HepG2 (cell line): ENCODE data around the gene NKPD1. TPM values are rescaled to one million over a fixed set of nuclear protein-coding genes. Genes with fewer than 3 reads are reported as not detected.
A peak's percentile ranks its signal among the peaks of the same experiment; 100 is the strongest.

Source experiments
- CSRNP1 ChIP-seq: sonication (generic); formaldehyde crosslinking; IDR thresholded peaks from 2 replicates; pipeline ENCODE4 v1.8.1; 2023; ENCODE audit warnings: mild to moderate bottlenecking, missing genetic modification reagents
- HES4 ChIP-seq: sonication (generic); formaldehyde crosslinking; IDR thresholded peaks from 2 replicates; pipeline ENCODE4 v1.9.0; 2021; ENCODE audit warnings: mild to moderate bottlenecking, missing genetic modification reagents, borderline replicate concordance
- JUN ChIP-seq: sonication (generic); formaldehyde crosslinking; IDR thresholded peaks from 2 replicates; pipeline ENCODE4 v1.4.0; 2020; ENCODE audit warnings: mild to moderate bottlenecking, missing genetic modification reagents
- MLXIP ChIP-seq: sonication (generic); formaldehyde crosslinking; IDR thresholded peaks from 2 replicates; pipeline ENCODE4 v1.9.0; 2021; ENCODE audit warnings: missing genetic modification reagents, borderline replicate concordance
- RAD21 ChIP-seq: fragments of 450-650 bp; formaldehyde crosslinking; IDR thresholded peaks from 2 replicates; pipeline ENCODE4 v1.5.0; 2020; ENCODE audit warnings: mild to moderate bottlenecking
- RARG ChIP-seq: sonication (generic); formaldehyde crosslinking; IDR thresholded peaks from 2 replicates; pipeline ENCODE4 v1.4.0; 2020; ENCODE audit warnings: low read depth, mild to moderate bottlenecking, missing genetic modification reagents
- RELA ChIP-seq: sonication (generic); formaldehyde crosslinking; IDR thresholded peaks from 2 replicates; pipeline ENCODE4 v1.4.0; 2020; ENCODE audit warnings: missing genetic modification reagents
- SMAD9 ChIP-seq: sonication (generic); formaldehyde crosslinking; IDR thresholded peaks from 2 replicates; pipeline ENCODE4 v1.5.1; 2020; ENCODE audit warnings: mild to moderate bottlenecking, missing genetic modification reagents
- SNAI1 ChIP-seq: sonication (generic); formaldehyde crosslinking; IDR thresholded peaks from 2 replicates; pipeline ENCODE4 v1.5.0; 2020; ENCODE audit warnings: mild to moderate bottlenecking, missing genetic modification reagents, borderline replicate concordance
- SUZ12 ChIP-seq: fragments of 150-350 bp; IDR thresholded peaks from 2 replicates; pipeline ENCODE4 v1.6.1; 2014; ENCODE audit warnings: low read depth, low read length
- ZBTB33 ChIP-seq: sonication (generic); formaldehyde crosslinking; IDR thresholded peaks from 2 replicates; pipeline ENCODE4 v1.4.0; 2020; ENCODE audit warnings: missing genetic modification reagents
- ZFAT ChIP-seq: sonication (generic); formaldehyde crosslinking; conservative IDR thresholded peaks from 2 replicates; pipeline ENCODE4 v1.8.1; 2023; ENCODE audit warnings: missing genetic modification reagents, inconsistent platforms
- ZFX ChIP-seq: sonication (generic); formaldehyde crosslinking; IDR thresholded peaks from 2 replicates; pipeline ENCODE4 v1.4.0; 2020; ENCODE audit warnings: mild to moderate bottlenecking, low read depth, missing genetic modification reagents, moderate library complexity
- ZFYVE20 ChIP-seq: sonication (generic); formaldehyde crosslinking; IDR thresholded peaks from 2 replicates; pipeline ENCODE4 v1.8.0; 2023; ENCODE audit warnings: low read depth, mild to moderate bottlenecking, moderate library complexity, missing genetic modification reagents, borderline replicate concordance
- ZNF317 ChIP-seq: sonication (generic); formaldehyde crosslinking; IDR thresholded peaks from 2 replicates; pipeline ENCODE4 v1.5.0; 2020; ENCODE audit warnings: mild to moderate bottlenecking, missing genetic modification reagents
- ZNF446 ChIP-seq: sonication (generic); formaldehyde crosslinking; IDR thresholded peaks from 2 replicates; pipeline ENCODE4 v1.5.0; 2020; ENCODE audit warnings: mild to moderate bottlenecking, missing genetic modification reagents
- ZNF510 ChIP-seq: sonication (generic); formaldehyde crosslinking; IDR thresholded peaks from 2 replicates; pipeline ENCODE4 v1.4.0; 2020; ENCODE audit warnings: low read depth, mild to moderate bottlenecking, missing genetic modification reagents
- ZNF549 ChIP-seq: sonication (generic); formaldehyde crosslinking; IDR thresholded peaks from 2 replicates; pipeline ENCODE4 v1.5.0; 2020; ENCODE audit warnings: missing genetic modification reagents
- ZNF784 ChIP-seq: sonication (generic); formaldehyde crosslinking; IDR thresholded peaks from 2 replicates; pipeline ENCODE4 v1.5.1; 2020; ENCODE audit warnings: missing genetic modification reagents, mild to moderate bottlenecking, borderline replicate concordance
- ZNF800 ChIP-seq: sonication (generic); formaldehyde crosslinking; IDR thresholded peaks from 2 replicates; pipeline ENCODE4 v1.4.0; 2020; ENCODE audit warnings: missing genetic modification reagents
- polyA plus RNA-seq, 8 experiments: library from polyadenylated mRNA; depleted of rRNA in 3 of 8; stranded (reverse) in 7 of 8; unstranded in 1 of 8; fragments of >200 nt; fragmentation: Illumina TruSeq in 4 of 8; extraction: Trizol in 4 of 8; gene quantifications; 2 replicates each; pipeline versions ENCODE4 v1.2.1 to v1.2.3, GENCODE V29; 2011 to 2016; ENCODE audit warnings: low read depth in 4 of 8, missing spikeins in 1 of 8, mixed read lengths in 1 of 8; ENCODE audit not compliant: insufficient read depth in 1 of 8
- total RNA-seq, 5 experiments: library from RNA; depleted of rRNA; stranded (reverse); fragments of >200 nt; fragmentation: Illumina TruSeq; extraction: Trizol; gene quantifications; 2 replicates each; pipeline ENCODE4 v1.2.3, GENCODE V29; 2016; ENCODE audit warnings: low read depth in 1 of 5

Gene NKPD1
- total and polyA plus RNA-seq, 2 of the 13 experiments (the other 11 are each of a cell fraction or from before 2014, with no cell fraction given): 0.03 TPM; not detected in 1

- no peak; the same call in 1 of the 2 replicates for TF ChIP-seq CSRNP1 (CRISPR knock-in tag)
- no peak for TF ChIP-seq RELA
- TF ChIP-seq SUZ12: no peak
- peak; percentile 79 for TF ChIP-seq ZNF800 (CRISPR knock-in tag)
- no peak for TF ChIP-seq RARG (CRISPR knock-in tag)
- TF ChIP-seq ZNF784 (CRISPR knock-in tag): peak; percentile 68
- TF ChIP-seq ZFX: peak; percentile 44
- no peak for TF ChIP-seq MLXIP (CRISPR knock-in tag)
- no peak for TF ChIP-seq SNAI1 (CRISPR knock-in tag)
- no peak for TF ChIP-seq ZNF549
- no peak; the same call in 1 of the 2 replicates for TF ChIP-seq ZNF317
- TF ChIP-seq JUN (CRISPR knock-in tag): no peak
- TF ChIP-seq ZFYVE20: no peak
- no peak for TF ChIP-seq HES4 (CRISPR knock-in tag)
- TF ChIP-seq ZFAT (CRISPR knock-in tag): no peak
- no peak for TF ChIP-seq ZBTB33 (CRISPR knock-in tag)
- no peak for TF ChIP-seq SMAD9 (CRISPR knock-in tag)
- no peak for TF ChIP-seq RAD21 (CRISPR knock-in tag)
- no peak for TF ChIP-seq ZNF446
- 0 out of 2 replicates have a peak, but pooled peaks have one; percentile 57 for TF ChIP-seq ZNF510 (CRISPR knock-in tag)
Measured at GRCh38 chr19:45178262-45179071, 17.7 kb upstream of the NKPD1 start, which contains the start of gene BLOC1S3 (continued).
